SU-DHL-6 (cell line): Measurements from ENCODE around the gene PPFIA2.

Experiments used
- EZH2phosphoT487 ChIP-seq: fragments of 200-600 bp; sonication (generic), shearing (Covaris generic); conservative IDR thresholded peaks from 2 replicates; pipeline ENCODE4 v1.6.1; 2018; ENCODE audit warnings: mild to moderate bottlenecking, antibody characterized with exemption, low read length, moderate library complexity, mixed read lengths
- TF ChIP-seq, protein P1 (sequence below): fragments of 200-600 bp; sonication (generic); IDR thresholded peaks from one replicate; pipeline ENCODE4 v1.5.1; 2017; ENCODE audit warnings: antibody characterized with exemption, mild to moderate bottlenecking, low read length, moderate library complexity; ENCODE audit not compliant: insufficient read depth, poor library complexity, severe bottlenecking

GRCh38 chr12:81617915-81618314 lies 141.2 kb downstream of the PPFIA2 start:
- TF ChIP-seq, protein P1, sequence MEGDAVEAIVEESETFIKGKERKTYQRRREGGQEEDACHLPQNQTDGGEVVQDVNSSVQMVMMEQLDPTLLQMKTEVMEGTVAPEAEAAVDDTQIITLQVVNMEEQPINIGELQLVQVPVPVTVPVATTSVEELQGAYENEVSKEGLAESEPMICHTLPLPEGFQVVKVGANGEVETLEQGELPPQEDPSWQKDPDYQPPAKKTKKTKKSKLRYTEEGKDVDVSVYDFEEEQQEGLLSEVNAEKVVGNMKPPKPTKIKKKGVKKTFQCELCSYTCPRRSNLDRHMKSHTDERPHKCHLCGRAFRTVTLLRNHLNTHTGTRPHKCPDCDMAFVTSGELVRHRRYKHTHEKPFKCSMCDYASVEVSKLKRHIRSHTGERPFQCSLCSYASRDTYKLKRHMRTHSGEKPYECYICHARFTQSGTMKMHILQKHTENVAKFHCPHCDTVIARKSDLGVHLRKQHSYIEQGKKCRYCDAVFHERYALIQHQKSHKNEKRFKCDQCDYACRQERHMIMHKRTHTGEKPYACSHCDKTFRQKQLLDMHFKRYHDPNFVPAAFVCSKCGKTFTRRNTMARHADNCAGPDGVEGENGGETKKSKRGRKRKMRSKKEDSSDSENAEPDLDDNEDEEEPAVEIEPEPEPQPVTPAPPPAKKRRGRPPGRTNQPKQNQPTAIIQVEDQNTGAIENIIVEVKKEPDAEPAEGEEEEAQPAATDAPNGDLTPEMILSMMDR = no peak
- no peak for TF ChIP-seq EZH2phosphoT487
